ENCODE measurements around the gene PHF2.
"Not testable (repeated sequence)": the region's sequence is repeated elsewhere in the genome, so short reads cannot be mapped to it uniquely, and the experiment has no call there.

Gene PHF2

DNA sequence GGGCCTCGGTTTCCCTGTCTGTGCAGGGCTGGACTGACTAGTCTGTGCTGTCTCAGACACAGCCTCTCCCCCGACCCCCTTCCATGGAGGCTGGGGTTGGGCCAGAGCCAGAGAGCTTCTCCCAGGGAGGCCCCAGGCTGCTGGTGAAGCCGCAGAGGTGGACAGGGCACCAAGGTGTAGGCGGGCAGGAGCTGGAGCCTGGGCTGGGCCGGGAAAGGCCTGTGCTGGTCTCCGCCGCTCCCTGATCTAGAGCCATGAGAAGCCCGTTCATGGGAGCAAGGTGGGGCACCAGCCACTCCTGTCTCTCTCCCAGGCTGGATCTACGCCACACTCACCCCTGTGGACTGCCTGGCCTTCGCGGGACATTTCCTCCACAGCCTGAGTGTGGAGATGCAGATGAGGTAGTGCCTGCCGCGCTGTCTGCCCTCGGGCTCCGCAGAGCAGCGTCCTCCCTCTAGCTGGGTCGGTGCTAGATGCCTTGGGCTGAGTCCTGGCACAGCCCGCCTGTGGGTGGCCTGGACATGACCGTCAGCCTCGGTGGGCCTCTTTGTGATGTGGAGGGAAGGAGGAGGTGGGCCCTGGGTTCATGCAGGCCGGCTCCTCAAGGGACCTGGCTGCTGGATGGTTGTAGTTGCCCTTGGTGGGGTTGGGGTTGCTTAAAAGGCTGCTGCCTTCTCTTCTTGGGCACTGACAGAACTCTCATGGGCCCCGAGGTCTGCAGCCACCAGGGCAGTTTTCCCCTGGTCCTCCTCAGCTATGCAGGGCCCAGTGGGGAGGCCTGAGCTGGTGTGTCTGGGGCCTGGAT is 79.4 kb downstream of the PHF2 start:
- no peak for DNase-seq

DNA sequence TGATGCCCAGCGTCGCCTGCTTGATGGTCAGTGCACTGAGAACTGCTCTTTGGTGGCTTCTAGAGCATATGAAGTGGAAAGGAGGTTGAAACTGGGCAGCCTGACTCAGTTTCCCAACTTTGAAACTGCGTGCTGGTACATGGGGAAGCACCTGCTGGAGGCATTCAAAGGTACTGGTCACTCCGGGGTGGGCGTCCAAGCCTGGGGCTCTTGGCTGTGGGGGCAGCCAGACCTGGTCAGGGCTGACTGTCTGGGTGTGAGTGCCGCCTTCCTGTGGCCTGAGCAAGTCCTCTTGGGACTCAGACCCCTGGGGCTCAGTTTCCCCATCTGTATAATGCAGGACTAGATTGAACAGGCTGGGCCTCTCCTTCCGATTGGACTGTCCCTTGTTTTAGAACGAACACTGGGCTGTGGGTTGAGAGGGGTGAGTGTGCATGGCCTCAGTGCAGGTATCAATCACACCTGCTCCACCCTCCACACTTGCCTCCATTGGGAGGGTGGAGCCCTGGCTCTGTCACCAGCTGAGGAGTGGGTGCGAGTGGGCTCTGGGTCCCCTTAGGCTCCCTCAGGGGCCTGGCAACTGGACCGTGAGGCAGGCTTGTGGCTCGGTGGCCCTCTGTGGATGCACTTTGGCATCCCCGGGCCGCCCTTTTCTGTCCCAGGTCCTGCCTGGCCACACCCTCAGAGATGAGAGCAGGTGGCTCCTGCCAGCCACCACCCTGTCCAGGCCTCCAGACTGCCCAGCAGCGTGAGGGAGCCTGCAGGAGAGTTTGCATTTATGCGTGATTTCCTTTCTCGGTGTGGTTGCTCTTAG is 80.2 kb downstream of the PHF2 start:
- no peak for DNase-seq

DNA sequence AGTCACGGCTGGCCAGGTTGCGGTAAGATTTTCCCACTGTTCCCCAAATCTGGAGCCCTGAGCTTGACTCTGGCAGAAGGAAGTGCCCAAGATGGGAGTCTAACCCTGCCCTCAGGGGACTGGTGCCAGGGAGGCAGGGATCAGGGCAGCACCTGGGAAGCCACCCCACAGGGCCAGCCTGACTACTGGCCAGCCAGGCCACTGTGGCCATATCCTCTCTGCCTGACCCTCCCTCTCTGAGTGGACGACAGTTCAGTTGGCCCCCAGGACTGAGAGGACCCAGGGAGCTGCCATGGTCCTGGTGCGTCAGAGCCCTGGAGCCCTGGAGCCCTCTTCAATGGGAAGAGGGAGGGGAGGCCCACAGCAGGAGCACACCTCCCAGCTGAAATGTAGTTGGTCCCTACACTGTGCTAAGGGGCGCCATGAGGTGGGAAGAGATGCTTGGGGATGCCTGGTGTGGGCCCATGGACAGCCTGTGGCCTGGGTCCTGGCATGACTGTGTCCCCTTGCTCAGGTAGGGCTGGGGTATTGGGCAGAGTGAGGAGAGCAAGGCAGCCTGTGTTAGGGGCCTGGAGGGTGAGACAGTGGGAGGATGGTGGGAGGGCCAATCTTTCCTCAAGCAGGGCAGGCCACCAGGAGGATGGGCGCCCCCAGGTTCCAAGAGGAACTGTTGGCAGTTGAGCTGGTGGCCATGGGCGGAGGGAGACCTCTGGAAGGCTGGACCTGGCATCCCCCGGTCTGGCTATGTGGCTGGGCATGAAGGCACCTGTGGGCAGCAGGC is 81.1 kb downstream of the PHF2 start:
- no peak for DNase-seq

DNA sequence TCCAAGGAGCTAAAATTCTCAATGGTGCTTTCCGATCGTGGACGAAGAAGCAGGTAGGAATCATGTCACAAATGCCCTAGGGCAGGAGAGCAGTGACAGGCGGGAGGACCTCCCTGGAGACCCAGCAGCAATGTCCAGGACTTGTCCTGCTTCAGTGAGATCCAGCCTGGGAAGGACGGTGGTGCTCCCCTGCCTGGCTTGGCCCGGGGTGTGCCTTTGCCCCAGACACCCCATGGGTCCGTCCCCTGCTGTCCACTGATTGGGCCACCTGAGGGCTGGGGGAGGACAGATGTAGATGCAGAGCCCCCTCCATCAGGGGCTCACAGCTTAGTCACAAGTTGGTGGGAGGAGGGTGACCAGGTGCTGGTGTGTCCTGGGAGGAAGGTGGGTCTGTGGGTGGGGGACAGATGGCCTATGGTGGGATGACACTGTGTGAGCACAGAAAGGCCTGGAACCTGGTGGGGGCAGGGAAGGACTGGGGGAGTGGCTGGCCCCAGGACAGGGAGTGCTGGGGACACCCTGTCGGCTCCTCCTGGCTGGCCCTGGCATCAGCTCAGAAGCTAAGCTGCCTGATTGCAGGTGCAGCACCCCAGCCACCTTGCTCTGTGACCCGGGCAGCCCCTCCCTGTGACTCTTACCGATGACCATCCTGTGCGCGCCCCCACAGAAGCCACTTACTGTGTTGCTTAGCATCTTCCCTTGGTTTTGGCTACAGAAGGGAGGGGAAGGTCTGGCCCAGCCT is 82.0 kb downstream of the PHF2 start:
- DNase-seq = no peak

DNA sequence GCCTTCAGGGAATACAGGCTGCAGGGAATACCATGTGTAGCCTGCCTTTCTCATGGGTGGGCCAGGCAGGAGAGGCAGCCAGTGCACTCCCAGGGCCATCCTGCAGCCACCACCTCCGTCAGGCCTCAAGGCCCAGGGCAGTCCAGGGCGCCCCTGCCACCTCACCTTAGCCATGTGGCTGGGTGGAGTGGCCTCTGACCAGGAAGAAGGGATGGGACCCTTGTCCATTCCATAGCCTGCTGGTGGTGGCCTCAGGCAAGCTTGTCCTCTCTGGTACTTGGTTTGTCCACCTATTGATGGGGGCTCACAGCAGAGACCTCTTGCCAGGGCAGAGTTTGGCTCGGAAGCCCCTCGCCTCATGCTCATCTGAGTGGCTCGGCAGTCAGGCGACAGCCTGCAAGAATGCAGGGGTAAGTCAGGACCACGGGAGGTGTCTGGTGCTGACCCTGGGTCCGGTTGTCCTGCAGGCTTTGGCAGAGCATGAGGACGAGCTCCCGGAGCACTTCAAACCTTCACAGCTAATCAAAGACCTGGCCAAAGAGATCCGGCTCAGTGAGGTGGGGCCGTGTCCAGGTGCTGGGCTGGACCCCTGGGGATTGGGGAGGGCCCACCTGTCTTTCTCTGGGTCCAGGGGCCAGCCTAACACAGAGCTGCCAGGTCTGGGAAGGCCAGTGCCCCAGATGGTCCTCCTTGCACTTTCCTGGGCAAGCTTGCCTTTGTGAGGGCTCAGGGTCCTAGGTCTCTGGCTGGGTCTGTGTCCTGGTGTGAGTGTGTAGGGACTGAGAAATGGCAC is 82.9 kb downstream of the PHF2 start:
- DNase-seq = no peak

DNA sequence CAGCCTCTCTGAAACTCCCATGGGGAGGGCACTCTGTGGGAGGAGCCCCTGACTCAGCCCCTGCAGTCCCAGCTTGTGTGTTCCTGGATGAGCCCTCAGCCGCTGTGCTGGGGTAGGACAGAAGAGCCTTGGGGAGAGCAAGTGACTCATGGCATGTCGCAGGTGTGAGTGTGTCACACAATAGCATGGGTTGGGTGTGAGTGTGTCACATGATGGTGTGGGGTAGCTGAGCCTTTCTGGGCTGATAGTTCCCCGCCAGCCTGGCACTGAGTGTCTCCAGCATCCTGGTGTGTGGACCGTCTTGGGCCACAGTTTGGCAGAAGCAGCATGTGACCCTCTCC is 83.4 kb downstream of the PHF2 start:
- no peak for DNase-seq

DNA sequence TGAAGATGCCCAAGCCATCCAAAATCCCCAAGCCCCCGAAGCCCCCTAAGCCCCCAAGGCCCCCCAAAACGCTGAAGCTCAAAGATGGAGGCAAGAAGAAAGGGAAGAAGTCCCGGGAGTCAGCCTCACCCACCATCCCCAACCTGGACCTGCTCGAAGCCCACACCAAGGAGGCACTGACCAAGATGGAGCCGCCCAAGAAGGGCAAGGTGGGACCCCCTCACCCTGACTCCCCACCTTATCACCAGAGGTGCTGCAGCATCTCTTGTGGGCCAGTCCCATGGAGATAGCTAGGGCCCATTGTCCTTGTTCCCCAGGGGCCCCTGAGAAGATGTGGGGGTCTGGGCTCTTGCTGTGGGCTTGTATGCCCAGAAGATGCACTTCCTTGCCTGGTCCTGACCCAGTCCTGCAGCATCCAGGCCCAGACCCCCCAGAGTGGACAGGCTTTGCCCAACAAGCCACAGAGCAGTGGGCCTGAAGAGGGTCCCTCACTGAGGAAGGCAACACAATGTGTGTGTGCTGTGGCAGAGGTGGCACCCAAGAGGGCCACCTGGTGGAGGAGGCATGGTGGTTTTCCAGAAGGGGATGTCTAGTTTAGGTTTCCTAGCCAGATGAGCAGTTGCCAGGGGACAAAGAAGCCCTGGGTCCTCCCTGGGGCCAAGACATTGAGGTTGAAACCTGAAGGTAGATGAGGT is 84.1 kb downstream of the PHF2 start:
- no peak for DNase-seq

DNA sequence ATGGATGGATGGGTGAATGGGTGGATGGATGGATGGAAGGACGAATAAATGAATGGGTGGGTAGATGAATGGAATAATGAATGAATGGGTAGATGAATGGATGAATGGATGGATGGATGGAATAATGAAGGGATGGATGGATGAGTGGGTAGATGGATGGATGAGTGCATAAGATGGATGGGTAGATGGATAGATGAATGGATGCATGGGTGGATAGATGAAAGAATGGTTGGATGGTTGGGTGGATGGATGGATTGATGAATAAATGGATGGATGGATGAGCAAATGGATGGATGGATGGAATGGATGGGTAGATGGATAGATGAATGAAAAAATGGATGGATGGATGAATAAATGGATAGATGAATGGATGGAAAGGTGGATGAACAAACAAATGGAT is 85.2 kb downstream of the PHF2 start:
- DNase-seq = no peak

DNA sequence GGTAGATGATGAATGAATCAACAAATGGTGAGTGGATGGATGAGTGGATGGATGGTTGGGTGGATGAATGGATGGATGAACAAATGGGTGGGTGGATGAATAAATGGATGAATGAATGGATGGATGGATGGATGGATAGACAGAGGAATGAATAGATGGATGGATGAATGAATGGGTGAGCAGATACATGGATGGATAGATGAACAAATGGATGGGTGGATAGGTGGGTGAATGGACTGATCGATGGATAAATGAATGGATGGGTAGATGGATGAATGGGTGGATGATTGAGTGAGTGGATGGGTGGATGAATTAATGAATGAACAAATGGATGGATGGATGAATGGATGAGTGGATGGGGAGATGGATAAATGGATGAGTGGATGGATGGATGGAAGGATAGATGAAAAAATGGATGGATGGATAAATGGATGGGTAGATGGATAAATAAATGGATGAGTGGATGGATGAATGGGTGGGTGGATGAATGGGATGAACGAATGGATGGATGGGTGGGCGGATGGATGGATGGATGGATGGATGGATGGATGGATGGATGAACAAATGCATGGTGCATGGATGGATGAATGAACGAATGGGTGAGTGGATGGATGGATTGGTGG is 85.7 kb downstream of the PHF2 start:
- DNase-seq = no peak

DNA sequence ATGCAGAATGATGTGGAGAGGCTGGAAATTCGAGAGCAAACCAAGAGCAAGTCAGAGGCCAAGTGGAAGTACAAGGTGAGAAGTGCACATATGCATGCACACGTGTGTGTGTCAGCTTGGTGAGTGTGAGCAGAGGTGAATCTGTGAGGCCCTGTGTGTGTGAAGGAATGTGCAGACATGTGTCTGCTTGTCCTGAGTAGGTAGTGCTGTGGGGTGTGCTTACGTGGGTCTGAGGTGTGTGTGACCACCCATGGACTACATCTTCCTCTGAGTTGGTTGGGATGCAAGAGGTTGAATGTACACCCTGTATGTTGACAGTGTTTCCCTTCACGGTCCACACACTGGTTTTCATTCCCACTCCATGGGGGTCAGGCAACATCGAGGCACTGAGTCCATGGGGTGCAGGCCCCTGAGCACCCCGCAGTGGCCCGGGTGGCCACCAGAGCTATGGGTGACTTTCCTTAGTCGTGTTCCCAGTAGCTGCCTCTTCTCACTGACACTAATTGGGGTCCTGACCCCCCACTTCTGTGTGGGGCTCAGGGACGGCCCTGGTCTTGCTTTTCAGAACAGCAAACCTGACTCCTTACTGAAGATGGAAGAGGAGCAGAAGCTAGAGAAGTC is 86.7 kb downstream of the PHF2 start:
- no peak for DNase-seq

DNA sequence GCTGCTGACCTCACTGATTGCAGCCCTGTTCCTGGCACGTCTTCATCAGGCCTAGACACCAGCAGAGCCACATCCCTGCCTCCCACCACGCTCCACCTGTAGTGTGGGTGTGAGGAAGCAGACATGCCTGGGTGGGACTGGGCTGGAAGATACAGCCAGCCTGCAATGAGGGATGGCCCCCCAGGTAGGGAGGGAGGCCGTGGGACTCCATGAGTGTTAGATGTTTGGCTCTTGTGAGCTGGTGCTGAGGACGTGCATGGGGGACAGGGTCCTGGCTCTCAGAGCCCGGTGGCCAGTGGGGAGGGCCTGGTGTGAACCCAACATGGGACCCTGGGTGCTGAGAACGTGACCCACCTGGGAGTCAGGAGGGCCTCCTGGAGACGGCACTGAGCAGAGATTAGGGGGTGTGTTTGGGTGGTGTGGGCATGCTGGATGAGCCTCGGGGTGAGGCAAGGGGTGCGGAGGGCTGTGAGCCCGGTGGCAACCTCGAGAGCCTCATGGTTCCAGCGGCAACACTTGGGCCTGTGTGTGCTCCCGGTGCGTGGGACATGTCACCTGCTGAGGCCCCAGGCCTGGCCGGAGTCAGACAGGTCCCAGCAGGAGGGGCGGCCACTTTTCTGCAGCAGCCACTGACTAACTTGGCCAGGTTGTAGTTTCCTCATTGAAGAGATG is 87.6 kb downstream of the PHF2 start:
- DNase-seq = no peak

DNA sequence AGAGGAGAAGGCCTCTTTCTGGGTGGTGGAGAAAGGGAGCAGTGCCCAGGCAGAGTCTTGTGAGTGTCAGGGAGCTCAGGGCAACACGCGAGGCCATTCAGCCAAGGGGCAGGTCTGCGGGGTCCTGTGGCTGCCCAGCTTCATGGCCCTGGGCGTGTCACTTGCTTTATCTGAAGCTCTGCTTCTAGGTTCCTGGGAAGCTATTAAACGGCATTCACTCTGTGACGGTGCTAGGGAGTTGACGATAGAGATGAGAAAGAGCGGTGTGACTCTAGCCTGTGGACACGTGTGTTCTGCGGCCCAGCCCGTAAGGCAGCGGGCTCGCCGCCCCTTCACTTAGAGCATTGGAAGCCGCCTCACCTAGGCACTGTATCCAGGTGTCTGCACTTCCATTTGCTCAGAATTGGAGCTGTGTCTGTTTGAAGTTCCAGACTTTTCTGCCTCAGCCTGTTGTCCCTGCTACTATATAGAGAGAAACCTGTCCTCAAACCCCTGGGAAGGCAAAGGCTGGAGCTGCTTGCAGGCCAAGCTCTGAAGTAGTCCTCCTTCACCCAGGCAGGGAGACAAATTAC is 88.3 kb downstream of the PHF2 start:
- no peak for DNase-seq

DNA sequence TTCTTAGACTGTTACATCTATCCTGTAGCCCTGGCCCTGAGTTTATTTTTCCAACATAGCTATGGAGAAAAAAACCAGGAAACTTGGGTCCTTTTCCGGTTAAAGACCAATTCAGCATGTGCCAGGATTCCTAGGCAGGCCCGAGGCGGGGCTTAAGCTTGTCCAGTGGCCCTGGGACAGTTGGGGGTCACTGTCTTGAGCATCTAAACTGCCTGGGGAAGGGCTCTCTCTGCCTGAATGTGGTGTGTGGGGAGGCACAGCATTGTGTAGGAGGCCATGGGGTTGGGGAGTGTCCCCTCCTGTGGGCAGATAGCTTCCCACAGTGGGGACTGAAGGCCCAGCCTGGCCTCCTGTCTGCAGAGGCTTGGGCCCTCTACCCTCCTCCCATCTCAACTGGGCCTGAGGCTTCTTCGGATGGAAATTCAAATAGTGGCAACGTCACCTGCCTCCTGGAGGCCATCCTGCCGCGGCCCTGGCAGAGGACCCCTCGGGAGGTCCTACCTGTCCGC is 88.8 kb downstream of the PHF2 start:
- no peak for DNase-seq

DNA sequence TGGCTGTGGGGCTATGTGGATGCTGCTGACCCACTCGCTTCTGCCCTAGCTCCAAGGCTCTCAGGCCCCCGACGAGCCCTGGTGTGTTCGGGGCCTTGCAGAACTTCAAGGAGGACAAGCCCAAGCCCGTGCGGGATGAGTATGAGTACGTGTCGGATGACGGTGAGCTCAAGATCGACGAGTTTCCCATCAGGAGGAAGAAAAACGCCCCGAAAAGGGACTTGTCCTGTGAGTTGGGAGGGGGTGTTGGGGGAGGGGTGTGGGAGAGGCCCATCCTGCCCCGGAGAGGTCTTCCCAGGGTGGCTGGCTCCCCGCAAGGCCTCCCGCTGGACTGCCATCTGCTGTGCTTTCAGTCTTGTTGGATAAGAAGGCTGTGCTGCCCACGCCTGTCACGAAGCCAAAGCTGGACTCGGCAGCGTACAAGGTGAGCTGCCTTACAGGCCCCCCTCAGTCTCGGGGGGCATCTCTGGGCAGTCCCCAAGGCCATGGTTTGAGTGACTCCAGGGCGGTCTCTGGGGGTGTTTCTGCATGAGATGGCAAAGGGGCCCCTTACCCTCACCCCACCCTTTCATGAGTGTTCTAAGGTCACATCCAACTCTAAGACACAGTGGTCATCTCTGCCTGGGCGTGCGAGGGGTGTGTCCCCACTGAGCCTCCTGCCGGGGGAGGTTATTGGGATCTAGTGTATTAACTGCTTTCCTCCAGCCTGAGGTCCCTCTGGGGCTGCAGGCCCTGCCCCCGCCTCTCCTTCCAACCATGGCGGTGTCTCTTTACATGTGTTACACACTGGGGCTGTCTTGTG is 89.5 kb downstream of the PHF2 start:
- DNase-seq = no peak

DNA sequence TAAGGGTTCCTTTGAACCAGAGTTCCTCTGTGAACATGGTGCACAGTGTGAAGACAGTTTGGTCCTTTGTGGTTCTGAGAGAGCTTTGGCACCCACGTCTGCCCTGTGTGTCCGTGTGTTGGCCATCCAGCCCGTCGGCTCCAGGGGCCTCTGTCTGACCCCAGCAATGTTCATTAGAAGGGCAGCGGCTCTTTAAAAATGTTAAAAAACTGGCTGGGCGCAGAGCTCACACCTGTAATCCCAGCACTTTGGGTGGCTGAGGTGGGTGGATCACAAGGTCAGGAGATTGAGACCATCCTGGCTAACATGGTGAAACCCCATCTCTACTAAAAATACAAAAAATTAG is 90.0 kb downstream of the PHF2 start:
- not testable (repeated sequence) for DNase-seq

DNA sequence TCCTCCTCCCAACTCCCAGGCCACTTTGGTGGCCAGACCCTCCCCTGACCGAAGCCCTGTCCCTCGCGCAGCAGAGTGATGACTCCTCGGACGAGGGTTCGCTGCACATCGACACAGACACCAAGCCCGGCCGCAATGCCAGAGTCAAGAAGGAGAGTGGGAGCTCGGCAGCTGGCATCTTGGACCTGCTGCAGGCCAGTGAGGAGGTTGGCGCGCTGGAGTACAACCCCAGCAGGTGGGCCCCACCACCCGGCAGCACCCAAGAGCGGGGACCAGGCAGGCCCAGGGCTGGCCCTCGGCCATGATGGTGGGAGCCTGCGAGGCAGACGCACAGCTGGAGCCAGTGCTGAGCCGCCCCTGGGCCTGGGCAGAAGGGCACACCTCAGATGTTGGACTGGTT is 90.6 kb downstream of the PHF2 start:
- DNase-seq = no peak

DNA sequence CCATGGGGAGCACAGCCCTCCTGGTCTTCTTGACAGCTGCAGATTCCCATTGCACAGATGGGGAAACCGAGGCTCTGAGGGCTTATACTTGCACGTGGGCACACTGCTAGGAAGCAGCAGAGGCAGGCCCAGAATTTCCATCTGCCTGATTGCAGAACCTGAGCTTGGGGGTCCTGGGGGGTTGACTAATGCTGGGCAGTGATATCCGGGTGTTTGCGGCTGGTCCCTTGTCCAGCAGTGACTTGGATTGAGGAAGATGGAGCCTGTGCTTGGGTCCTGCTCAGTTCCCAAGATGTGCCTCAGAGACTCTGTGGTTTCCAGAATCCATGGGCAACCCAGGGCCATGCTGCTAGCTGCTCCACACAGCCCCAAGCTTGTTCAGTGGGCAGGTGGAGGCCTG is 91.2 kb downstream of the PHF2 start:
- no peak for DNase-seq

DNA sequence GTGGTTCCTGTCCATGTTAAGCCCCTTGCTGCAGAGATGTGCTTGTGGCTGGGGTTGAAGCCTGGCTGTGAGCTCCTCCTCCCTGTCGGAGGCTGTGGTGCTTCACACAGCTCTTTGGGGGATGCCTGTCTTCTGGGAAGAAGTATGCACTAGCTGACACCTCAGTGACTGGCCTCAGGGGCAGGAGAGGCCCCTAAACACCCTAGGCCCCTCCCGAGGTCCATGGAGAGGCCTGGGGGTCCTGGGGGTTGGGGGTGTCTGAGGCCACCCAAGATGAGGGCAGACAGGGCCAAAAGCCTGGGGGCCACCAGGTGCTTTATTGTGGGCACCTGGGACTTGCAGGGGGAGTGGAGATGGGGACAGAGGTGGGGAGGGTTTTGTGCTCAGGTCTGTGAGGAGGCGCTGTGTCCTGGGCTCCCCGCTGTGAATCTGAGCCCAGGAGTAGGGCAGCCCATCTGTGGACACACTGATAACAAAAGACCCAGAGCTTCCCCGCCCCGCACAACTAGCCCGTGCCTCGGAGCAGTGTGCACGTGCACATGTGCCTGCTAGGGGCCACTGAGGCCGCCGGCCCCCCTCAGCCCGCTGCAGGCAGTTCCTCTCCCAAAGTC is 92.0 kb downstream of the PHF2 start:
- no peak for DNase-seq
